Mesothelial cell of epicardium (in vitro differentiated cells): ENCODE results near the gene SOX6. TPM values are rescaled to one million over a fixed set of nuclear protein-coding genes. Genes with fewer than 3 reads are reported as not detected.
A peak's percentile ranks its signal among the peaks of the same experiment; 100 is the strongest.

Source experiments
- DNase-seq, 2 experiments: peaks; one replicate each; pipeline ENCODE4 v3.0.0; 2021; ENCODE audit warnings: low spot score in 2 of 2; ENCODE audit not compliant: unreplicated experiment in 2 of 2
- H3K27ac Mint-ChIP-seq: 2 replicates; pipeline ENCODE4 v1.8.0; 2021; ENCODE audit warnings: mixed read lengths
- H3K27me3 Mint-ChIP-seq: 2 replicates; pipeline ENCODE4 v1.8.0; 2021; ENCODE audit warnings: low read depth, mixed read lengths
- H3K36me3 Mint-ChIP-seq: 2 replicates; pipeline ENCODE4 v1.8.0; 2021; ENCODE audit warnings: mixed read lengths
- H3K4me1 Mint-ChIP-seq: 2 replicates; pipeline ENCODE4 v1.8.0; 2021; ENCODE audit warnings: mixed read lengths
- H3K4me3 Mint-ChIP-seq: 2 replicates; pipeline ENCODE4 v1.8.0; 2021; ENCODE audit warnings: mild to moderate bottlenecking, moderate library complexity, mixed read lengths
- H3K9me3 Mint-ChIP-seq: 2 replicates; pipeline ENCODE4 v1.8.0; 2021; ENCODE audit warnings: mixed read lengths
- total RNA-seq: library from RNA; stranded (reverse); gene quantifications from 3 replicates; pipeline ENCODE4 v1.2.1, GENCODE V29; 2021
- TF ChIP-seq, protein P1 (sequence below): fragments of 200-600 bp; sonication (generic); IDR thresholded peaks from one replicate; pipeline ENCODE4 v1.5.0; 2021; ENCODE audit warnings: antibody characterized with exemption; ENCODE audit not compliant: unreplicated experiment

Gene SOX6
- total RNA-seq, 1 donor from 2014 or later = 46.4 TPM

GRCh38 chr11:16177688-16178087 is 178.7 kb downstream of the SOX6 start:
- TF ChIP-seq, protein P1, sequence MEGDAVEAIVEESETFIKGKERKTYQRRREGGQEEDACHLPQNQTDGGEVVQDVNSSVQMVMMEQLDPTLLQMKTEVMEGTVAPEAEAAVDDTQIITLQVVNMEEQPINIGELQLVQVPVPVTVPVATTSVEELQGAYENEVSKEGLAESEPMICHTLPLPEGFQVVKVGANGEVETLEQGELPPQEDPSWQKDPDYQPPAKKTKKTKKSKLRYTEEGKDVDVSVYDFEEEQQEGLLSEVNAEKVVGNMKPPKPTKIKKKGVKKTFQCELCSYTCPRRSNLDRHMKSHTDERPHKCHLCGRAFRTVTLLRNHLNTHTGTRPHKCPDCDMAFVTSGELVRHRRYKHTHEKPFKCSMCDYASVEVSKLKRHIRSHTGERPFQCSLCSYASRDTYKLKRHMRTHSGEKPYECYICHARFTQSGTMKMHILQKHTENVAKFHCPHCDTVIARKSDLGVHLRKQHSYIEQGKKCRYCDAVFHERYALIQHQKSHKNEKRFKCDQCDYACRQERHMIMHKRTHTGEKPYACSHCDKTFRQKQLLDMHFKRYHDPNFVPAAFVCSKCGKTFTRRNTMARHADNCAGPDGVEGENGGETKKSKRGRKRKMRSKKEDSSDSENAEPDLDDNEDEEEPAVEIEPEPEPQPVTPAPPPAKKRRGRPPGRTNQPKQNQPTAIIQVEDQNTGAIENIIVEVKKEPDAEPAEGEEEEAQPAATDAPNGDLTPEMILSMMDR = no peak
- no peaks in the 10 kb centered on the region for H3K9me3 Mint-ChIP-seq
- no peak for DNase-seq
- H3K4me3 Mint-ChIP-seq = no peak overlapping the region
- H3K4me1 Mint-ChIP-seq = peaks cover 39% of the 10 kb centered on the region
- no peaks in the 10 kb centered on the region for H3K36me3 Mint-ChIP-seq
- no peaks in the 10 kb centered on the region for H3K27me3 Mint-ChIP-seq
- H3K27ac Mint-ChIP-seq = peak overlapping the region; percentile 58

GRCh38 chr11:16173798-16174197 is 182.5 kb downstream of the SOX6 start:
- Mint-ChIP-seq H3K4me1 (peaks cover 54% of the 10 kb centered on the region), H3K4me3 (no peak overlapping the region), H3K27ac (peak overlapping the region; percentile 74), H3K27me3 (no peaks in the 10 kb centered on the region), H3K9me3 (no peaks in the 10 kb centered on the region), H3K36me3 (no peaks in the 10 kb centered on the region)
- TF ChIP-seq, protein P1 = no peak
- no peak for DNase-seq

- Mint-ChIP-seq H3K4me3 (no peak overlapping the region), H3K27ac (no peak overlapping the region), H3K9me3 (no peaks in the 10 kb centered on the region), H3K27me3 (no peaks in the 10 kb centered on the region), H3K36me3 (no peaks in the 10 kb centered on the region), H3K4me1 (peaks cover 41% of the 10 kb centered on the region)
- TF ChIP-seq, protein P1 = no peak
- no peak for DNase-seq
Measured at GRCh38 chr11:16171882-16172281, 184.5 kb downstream of the SOX6 start.

- Mint-ChIP-seq H3K27me3 (no peaks in the 10 kb centered on the region), H3K27ac (peak overlapping the region; percentile 74), H3K36me3 (no peaks in the 10 kb centered on the region), H3K4me1 (peaks cover 41% of the 10 kb centered on the region), H3K9me3 (no peaks in the 10 kb centered on the region), H3K4me3 (no peak overlapping the region)
- DNase-seq = no peak
- TF ChIP-seq, protein P1 = no peak
Measured at GRCh38 chr11:16169956-16170847, 186.1 kb downstream of the SOX6 start.

DNA sequence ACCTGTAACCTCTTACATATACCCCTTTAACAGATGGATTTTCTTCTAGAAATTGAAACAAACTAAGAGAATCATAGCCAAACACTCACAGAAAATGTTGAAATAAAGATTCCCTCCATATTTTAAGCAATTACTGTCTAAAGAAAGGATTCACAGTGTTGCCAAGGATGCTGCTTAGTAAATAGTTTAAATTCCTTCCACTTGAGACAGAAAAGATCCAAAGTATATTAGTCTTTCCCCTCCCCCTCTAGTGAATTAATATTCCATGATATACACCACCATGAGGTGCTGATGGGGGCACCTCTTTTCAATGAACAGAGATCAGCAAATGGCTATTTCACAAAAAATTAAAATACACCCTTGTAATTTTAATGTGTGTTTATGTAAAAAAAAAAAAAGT is 186.8 kb downstream of the SOX6 start:
- Mint-ChIP-seq H3K36me3 (no peaks in the 10 kb centered on the region), H3K4me3 (no peak overlapping the region)

More for the DNA sequence above, 186.8 kb downstream of the SOX6 start:
- Mint-ChIP-seq H3K4me1 (peaks cover 36% of the 10 kb centered on the region), H3K27ac (peak overlapping the region; percentile 74), H3K27me3 (no peaks in the 10 kb centered on the region), H3K9me3 (no peaks in the 10 kb centered on the region)
- DNase-seq = no peak
- TF ChIP-seq, protein P1 = no peak
